Bronchial epithelial cell (primary cell): ENCODE results near the gene B3GALT5. TPM values are rescaled to one million over a fixed set of nuclear protein-coding genes. Genes with fewer than 3 reads are reported as not detected.

Experiments
- DNase-seq: peaks from one replicate; pipeline ENCODE4 v3.0.0-alpha.2; 2010; ENCODE audit warnings: low read depth
- FAIRE-seq: peaks from 2 replicates; lab custom pipeline; 2011; peaks lifted over from hg19 to GRCh38; lab: Jason Lieb, UNC
- H3K27me3 ChIP-seq: 2 replicates; pipeline ENCODE4 v1.5.1; 2011; ENCODE audit warnings: low read length; ENCODE audit not compliant: control insufficient read depth, insufficient read depth
- H3K36me3 ChIP-seq: 2 replicates; pipeline ENCODE4 v1.5.1; 2011; ENCODE audit warnings: low read length; ENCODE audit not compliant: control insufficient read depth, insufficient read depth
- H3K4me3 ChIP-seq: 2 replicates; pipeline ENCODE4 v1.5.1; 2011; ENCODE audit warnings: mild to moderate bottlenecking, low read depth, low read length, control low read depth
- CTCF ChIP-seq: IDR thresholded peaks from 2 replicates; pipeline ENCODE4 v1.5.1; 2011; ENCODE audit warnings: mild to moderate bottlenecking, moderate library complexity, low read length, control low read depth, inconsistent platforms; ENCODE audit not compliant: insufficient read depth, severe bottlenecking
- total RNA-seq: library from RNA; depleted of rRNA; stranded (reverse); fragments of >200 nt; gene quantifications from 2 replicates; pipeline ENCODE4 v1.2.1, GENCODE V29; 2014

The B3GALT5 gene, protein sequence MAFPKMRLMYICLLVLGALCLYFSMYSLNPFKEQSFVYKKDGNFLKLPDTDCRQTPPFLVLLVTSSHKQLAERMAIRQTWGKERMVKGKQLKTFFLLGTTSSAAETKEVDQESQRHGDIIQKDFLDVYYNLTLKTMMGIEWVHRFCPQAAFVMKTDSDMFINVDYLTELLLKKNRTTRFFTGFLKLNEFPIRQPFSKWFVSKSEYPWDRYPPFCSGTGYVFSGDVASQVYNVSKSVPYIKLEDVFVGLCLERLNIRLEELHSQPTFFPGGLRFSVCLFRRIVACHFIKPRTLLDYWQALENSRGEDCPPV
- total RNA-seq: under 0.01 and 0.90 TPM in 2 replicates

DNA sequence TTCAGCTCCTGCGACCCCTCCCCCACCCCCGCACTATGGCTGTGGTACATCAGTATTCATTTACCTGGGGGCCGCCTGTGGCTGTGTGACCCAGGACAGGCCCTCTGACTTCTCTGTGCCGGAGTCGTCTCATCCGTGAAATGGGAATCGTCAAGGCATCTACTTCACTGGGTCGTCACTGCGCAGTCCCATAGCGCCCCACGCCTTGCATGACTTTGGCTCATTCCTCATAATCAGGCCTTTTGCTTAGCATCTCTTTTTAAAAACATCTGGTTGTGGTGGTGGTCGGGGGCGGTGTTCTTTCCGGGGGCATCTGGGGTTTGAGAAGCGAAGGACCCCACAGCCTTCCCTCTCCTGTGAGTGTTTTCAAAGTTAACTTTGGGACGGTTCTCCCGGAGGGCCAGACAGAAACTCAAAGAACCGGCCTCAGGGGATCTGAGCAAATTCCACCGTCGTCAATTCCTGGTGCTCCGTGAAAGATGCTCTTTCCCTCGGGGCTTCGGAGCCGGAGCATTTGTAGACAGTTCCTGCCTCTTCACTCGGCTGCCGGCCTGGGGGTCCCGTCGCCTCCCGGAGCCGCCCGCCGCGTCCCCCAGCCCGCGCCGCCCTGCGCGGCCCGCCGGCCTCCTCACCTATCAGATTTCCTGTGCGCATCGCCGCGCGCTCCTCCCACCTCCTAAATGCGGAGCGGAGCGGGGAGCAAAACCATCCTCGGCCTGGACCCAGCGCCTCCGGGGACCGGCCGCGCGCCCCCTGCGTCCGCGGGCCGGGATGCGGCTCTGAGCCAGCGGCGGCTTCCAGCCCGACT, at the start of gene B3GALT5:
B3GALT5 (plus strand) TSS at position 708 of the 808 bp plus-strand sequence. CDS start 47,620 bp downstream, outside the sequence.
- TF ChIP-seq CTCF: no peak
- no peak within 1 kb of the TSS for H3K4me3 ChIP-seq
- FAIRE-seq (no peak), DNase-seq (no peak)
- H3K36me3 ChIP-seq: no peaks in the 10 kb centered on the region
- H3K27me3 ChIP-seq: peaks cover 11% of the 10 kb centered on the region

GRCh38 chr21:39564200-39564599, 48.5 kb upstream of the B3GALT5 start:
- DNase-seq (no peak), FAIRE-seq (no peak)
- no peaks in the 10 kb centered on the region for H3K27me3 ChIP-seq
- no peak for TF ChIP-seq CTCF
- H3K4me3 ChIP-seq: no peak overlapping the region
- no peaks in the 10 kb centered on the region for H3K36me3 ChIP-seq

- FAIRE-seq: no peak
- no peak for TF ChIP-seq CTCF
- H3K36me3 ChIP-seq: no peaks in the 10 kb centered on the region
- no peaks in the 10 kb centered on the region for H3K27me3 ChIP-seq
- no peak overlapping the region for H3K4me3 ChIP-seq
- no peak for DNase-seq
Observed at GRCh38 chr21:39567180-39567972, 45.4 kb upstream of the B3GALT5 start.

GRCh38 chr21:39568361-39568760, 44.4 kb upstream of the B3GALT5 start:
- DNase-seq: no peak

More at GRCh38 chr21:39568361-39568760, 44.4 kb upstream of the B3GALT5 start:
- no peaks in the 10 kb centered on the region for H3K36me3 ChIP-seq
- TF ChIP-seq CTCF: no peak
- no peaks in the 10 kb centered on the region for H3K27me3 ChIP-seq
- H3K4me3 ChIP-seq: no peak overlapping the region
- FAIRE-seq: no peak
